ENCODE measurements around the gene GJA3.

GJA3 gene

GRCh38 chr13:20190481-20191310 lies 29.8 kb upstream of the GJA3 start:
- H3K27ac ChIP-seq (ENCODE audit: low read depth, low read length, poor library complexity, severe bottlenecking) = no peak overlapping the region
- TF ChIP-seq CTCF (IDR thresholded peaks at IDR 0.05; ENCODE audit: low read length) (no peak), EZH2 (IDR thresholded peaks at IDR 0.05; ENCODE audit: borderline replicate concordance, low read length) (no peak)

GRCh38 chr13:20190076-20190475 lies 29.2 kb upstream of the GJA3 start:
- no peak overlapping the region for H3K27ac ChIP-seq (ENCODE audit: low read depth, low read length, poor library complexity, severe bottlenecking)
- TF ChIP-seq CTCF (IDR thresholded peaks at IDR 0.05; ENCODE audit: low read length) = no peak

More at GRCh38 chr13:20190481-20191310, 29.8 kb upstream of the GJA3 start:
- no peak overlapping the region for H3K4me3 ChIP-seq (ENCODE audit: low read depth, low read length, poor library complexity, severe bottlenecking)
- H3K9me2 ChIP-seq (ENCODE audit: low read depth, low read length) = no peaks in the 10 kb centered on the region
- H3K4me2 ChIP-seq (ENCODE audit: low read length) = no peak overlapping the region
- no peaks in the 10 kb centered on the region for H4K20me1 ChIP-seq (ENCODE audit: insufficient read depth, low read length)
- H3F3A ChIP-seq (ENCODE audit: insufficient read depth, low read length) = no peaks in the 10 kb centered on the region
- no peaks in the 10 kb centered on the region for H3K79me2 ChIP-seq (ENCODE audit: insufficient read depth, low read length)
- no peak overlapping the region for H2AFZ ChIP-seq (ENCODE audit: low read length)
- no peak overlapping the region for H3K9ac ChIP-seq (ENCODE audit: low read length)
- 0 out of 2 replicates have a peak, but pooled peaks cover 6% of the 10 kb centered on the region for H3K27me3 ChIP-seq (ENCODE audit: insufficient read depth, low read length)
- H3K36me3 ChIP-seq (ENCODE audit: insufficient read depth, low read length) = no peaks in the 10 kb centered on the region
- H3K9me3 ChIP-seq (ENCODE audit: low read length) = no peaks in the 10 kb centered on the region
- H3K4me1 ChIP-seq (ENCODE audit: insufficient read depth, low read length, severe bottlenecking) = no peaks in the 10 kb centered on the region

GRCh38 chr13:20188667-20189553 lies 28.1 kb upstream of the GJA3 start:
- Histone ChIP-seq H3K79me2 (ENCODE audit: insufficient read depth, low read length) (no peaks in the 10 kb centered on the region), H3K4me1 (ENCODE audit: insufficient read depth, low read length, severe bottlenecking) (no peaks in the 10 kb centered on the region), H3K9me2 (ENCODE audit: low read depth, low read length) (no peaks in the 10 kb centered on the region), H3K4me2 (ENCODE audit: low read length) (no peak overlapping the region), H3K4me3 (ENCODE audit: low read depth, low read length, poor library complexity, severe bottlenecking) (no peak overlapping the region), H3K27me3 (ENCODE audit: insufficient read depth, low read length) (0 out of 2 replicates have a peak, but pooled peaks cover 6% of the 10 kb centered on the region), H2AFZ (ENCODE audit: low read length) (no peak overlapping the region), H3K9me3 (ENCODE audit: low read length) (no peaks in the 10 kb centered on the region), H3K36me3 (ENCODE audit: insufficient read depth, low read length) (no peaks in the 10 kb centered on the region), H3K9ac (ENCODE audit: low read length) (no peak overlapping the region), H4K20me1 (ENCODE audit: insufficient read depth, low read length) (no peaks in the 10 kb centered on the region), H3K27ac (ENCODE audit: low read depth, low read length, poor library complexity, severe bottlenecking) (no peak overlapping the region), H3F3A (ENCODE audit: insufficient read depth, low read length) (no peaks in the 10 kb centered on the region)
- TF ChIP-seq EZH2 (IDR thresholded peaks at IDR 0.05; ENCODE audit: borderline replicate concordance, low read length) = no peak
- peak; percentile 21; the same call in 1 of the 2 replicates for TF ChIP-seq CTCF (IDR thresholded peaks at IDR 0.05; ENCODE audit: low read length)

More at GRCh38 chr13:20190076-20190475, 29.2 kb upstream of the GJA3 start:
- Histone ChIP-seq H3K9me3 (ENCODE audit: low read length) (no peaks in the 10 kb centered on the region), H3K4me1 (ENCODE audit: insufficient read depth, low read length, severe bottlenecking) (no peaks in the 10 kb centered on the region), H3K79me2 (ENCODE audit: insufficient read depth, low read length) (no peaks in the 10 kb centered on the region), H3K4me3 (ENCODE audit: low read depth, low read length, poor library complexity, severe bottlenecking) (no peak overlapping the region), H3K9ac (ENCODE audit: low read length) (no peak overlapping the region), H3K27me3 (ENCODE audit: insufficient read depth, low read length) (0 out of 2 replicates have a peak, but pooled peaks cover 6% of the 10 kb centered on the region), H3K9me2 (ENCODE audit: low read depth, low read length) (no peaks in the 10 kb centered on the region), H3F3A (ENCODE audit: insufficient read depth, low read length) (no peaks in the 10 kb centered on the region), H3K4me2 (ENCODE audit: low read length) (no peak overlapping the region), H4K20me1 (ENCODE audit: insufficient read depth, low read length) (no peaks in the 10 kb centered on the region), H3K36me3 (ENCODE audit: insufficient read depth, low read length) (no peaks in the 10 kb centered on the region), H2AFZ (ENCODE audit: low read length) (no peak overlapping the region)

Measured in OCI-LY1 (cell line).